Tibial nerve (tissue), 4 donors: ENCODE data around the gene ANXA2. TPM values are rescaled to one million over a fixed set of nuclear protein-coding genes. Genes with fewer than 3 reads are reported as not detected.

ENCODE experiments used
- DNase-seq, 2 donors: peaks; one replicate each; pipeline ENCODE4 v3.0.0-alpha.2; 2019; ENCODE audit warnings: low spot score in 2 of 2
- H3K27ac ChIP-seq, 4 donors: fragments of 200-600 bp; sonication (generic) in 3 of 4; one replicate each; pipeline ENCODE4 v1.5.1; 2017 to 2019; ENCODE audit warnings: mild to moderate bottlenecking in 1 of 4
- H3K27me3 ChIP-seq, 2 donors: fragments of 200-600 bp; sonication (generic) in 1 of 2; one replicate each; pipeline versions ENCODE4 v1.5.1 to v1.6.0; 2017 to 2019
- H3K36me3 ChIP-seq, 3 donors: fragments of 200-600 bp; sonication (generic); one replicate each; pipeline ENCODE4 v1.5.1; 2018 to 2019
- H3K4me1 ChIP-seq, 4 donors: fragments of 200-600 bp; sonication (generic) in 3 of 4; one replicate each; pipeline ENCODE4 v1.5.1; 2017 to 2019
- H3K4me3 ChIP-seq, 4 donors: fragments of 200-600 bp; sonication (generic) in 3 of 4; one replicate each; pipeline ENCODE4 v1.5.1; 2017 to 2019; ENCODE audit warnings: mild to moderate bottlenecking in 1 of 4, moderate library complexity in 1 of 4
- H3K9me3 ChIP-seq, 4 donors: fragments of 200-600 bp; sonication (generic) in 3 of 4; one replicate each; pipeline ENCODE4 v1.5.1; 2017 to 2019
- CTCF ChIP-seq, 5 experiments: fragments of 200-600 bp in 3 of 5; fragments of 450-650 bp in 2 of 5; sonication (generic) in 3 of 5; IDR thresholded peaks; one replicate each; pipeline ENCODE4 v1.5.1; 2016 to 2019; ENCODE audit warnings: antibody characterized with exemption in 5 of 5, mild to moderate bottlenecking in 3 of 5, moderate library complexity in 2 of 5
- EP300 ChIP-seq, 2 donors: sonication (generic); formaldehyde crosslinking; IDR thresholded peaks; one replicate each; pipeline ENCODE4 v1.6.1; 2017; ENCODE audit warnings: antibody characterized with exemption in 2 of 2, mild to moderate bottlenecking in 1 of 2
- POLR2A ChIP-seq, 2 donors: fragments of 450-650 bp; IDR thresholded peaks; one replicate each; pipeline ENCODE4 v1.6.1; 2017; ENCODE audit warnings: antibody characterized with exemption in 2 of 2, mild to moderate bottlenecking in 2 of 2, moderate library complexity in 2 of 2
- WGBS, 2 donors: methylation state at CpG; one replicate each; pipeline ENCODE4 v1.1.5; 2018; 5-methylcytosine and 5-hydroxymethylcytosine counted together
- total RNA-seq, 4 donors: library from RNA; depleted of rRNA; stranded (reverse); fragments of >200 nt; gene quantifications; one replicate each; pipeline ENCODE4 v1.1.0, GENCODE V29; 2016

Gene ANXA2
- total RNA-seq, 4 donors from 2014 or later: 747 to 1,181 (median 1,009) TPM

DNA sequence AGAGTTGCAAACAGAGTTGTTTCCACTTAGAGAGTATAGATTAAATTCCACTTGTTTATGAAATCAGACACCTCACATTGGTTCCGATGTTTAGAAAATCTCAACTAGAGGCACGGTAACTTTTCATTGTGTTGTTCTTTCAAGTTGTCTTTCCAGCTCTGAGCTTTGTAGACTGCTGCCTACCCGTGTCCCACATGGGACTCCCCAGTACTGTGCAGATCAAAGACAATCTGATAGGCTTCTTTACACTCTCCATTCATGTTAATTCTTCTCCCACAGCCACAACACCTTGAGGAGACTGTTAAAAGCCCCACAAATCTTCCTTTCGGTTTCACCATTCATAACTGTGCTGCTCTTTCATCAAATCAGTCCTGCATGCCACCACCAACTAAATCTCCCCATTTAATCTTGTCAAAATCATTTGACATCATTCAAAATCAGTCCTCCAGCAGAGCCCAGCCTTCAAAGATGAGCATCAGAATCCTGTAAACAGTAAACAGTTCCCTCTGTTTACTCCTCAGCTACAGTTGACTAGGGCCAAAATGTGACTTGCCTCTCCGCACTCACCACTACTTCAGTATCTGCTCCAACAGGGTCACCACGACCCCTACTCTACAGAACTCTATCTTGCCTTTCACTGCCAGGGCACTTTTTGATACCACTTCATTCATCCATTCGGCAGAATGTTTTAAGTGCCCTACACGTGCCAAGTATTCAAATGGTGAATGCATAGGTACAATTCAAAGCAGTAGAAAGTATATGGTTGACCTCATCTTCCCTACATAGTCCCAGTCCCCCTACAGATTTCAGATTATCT, 8.3 kb downstream of the ANXA2 start:
- Histone ChIP-seq H3K4me1 (peaks cover 4 to 95% (median 76%) of the 10 kb centered on the region in 4 donors), H3K9me3 (no peaks in the 10 kb centered on the region), H3K36me3 (peaks cover 0 to 8% (median 0%) of the 10 kb centered on the region in 3 donors), H3K27me3 (no peaks in the 10 kb centered on the region), H3K27ac (peak overlapping the region in 3 of 4 donors; percentile 19 to 100 (median 98)), H3K4me3 (peak overlapping the region in 1 of 4 donors; percentile 12)
- 26 to 32% methylated on average over 8 of the region's 8 CpGs for WGBS, 2 donors
- TF ChIP-seq POLR2A (IDR thresholded peaks at IDR 0.05): no peak
- TF ChIP-seq EP300 (IDR thresholded peaks at IDR 0.05): no peak
- no peak for TF ChIP-seq CTCF (IDR thresholded peaks at IDR 0.05)
- no peak for DNase-seq

DNA sequence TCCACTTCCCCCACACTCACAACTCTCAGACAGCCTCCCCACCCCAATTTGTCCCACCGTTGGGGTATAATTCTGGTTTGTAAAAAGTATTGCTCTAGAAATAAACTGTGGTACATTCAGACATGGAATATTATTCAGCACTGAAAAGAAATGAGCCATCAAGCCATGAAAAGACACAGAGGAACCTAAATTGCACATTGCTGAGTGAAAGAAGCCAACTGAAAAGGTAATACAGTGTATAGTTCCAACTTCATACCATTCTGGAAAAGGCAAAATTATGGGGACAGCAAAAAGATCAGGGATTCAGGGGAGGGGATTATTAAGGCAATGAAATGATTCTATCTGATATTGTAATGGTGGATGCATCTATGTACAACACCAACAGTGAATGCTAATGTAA, 10.5 kb downstream of the ANXA2 start:
- Histone ChIP-seq H3K36me3 (peaks cover 0 to 28% (median 0%) of the 10 kb centered on the region in 3 donors), H3K4me1 (peaks cover 4 to 95% (median 70%) of the 10 kb centered on the region in 4 donors), H3K27me3 (no peaks in the 10 kb centered on the region), H3K4me3 (no peak overlapping the region), H3K27ac (peak overlapping the region in 2 of 4 donors; percentile 5 to 100), H3K9me3 (no peaks in the 10 kb centered on the region)
- no peak for DNase-seq
- TF ChIP-seq POLR2A (IDR thresholded peaks at IDR 0.05) (no peak), CTCF (IDR thresholded peaks at IDR 0.05) (no peak), EP300 (IDR thresholded peaks at IDR 0.05) (no peak)
- WGBS, 2 donors: 59 to 67% methylated on average over 1 of the region's 1 CpG

DNA sequence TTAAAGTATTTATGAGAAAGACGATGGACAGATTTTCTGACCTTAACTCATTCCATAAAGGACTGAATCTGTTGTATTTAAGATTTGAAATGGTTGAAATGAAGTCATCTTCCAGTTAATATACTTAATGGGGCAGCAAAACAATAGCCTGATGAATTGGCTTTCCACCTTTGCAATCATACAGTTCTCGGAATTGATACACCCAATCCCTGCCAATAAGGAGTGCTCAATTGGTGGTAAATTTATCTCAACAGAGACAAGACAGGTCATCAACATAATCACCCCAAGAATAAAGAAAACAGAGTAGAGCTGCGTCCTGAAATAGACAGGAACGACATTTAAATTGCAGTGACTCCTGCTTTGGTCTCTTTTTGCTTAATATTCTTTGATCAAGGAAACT, 11.2 kb downstream of the ANXA2 start:
- Histone ChIP-seq H3K4me1 (peaks cover 4 to 95% (median 65%) of the 10 kb centered on the region in 4 donors), H3K36me3 (peaks cover 0 to 36% (median 0%) of the 10 kb centered on the region in 3 donors), H3K27ac (peak overlapping the region in 1 of 4 donors; percentile 100), H3K9me3 (no peaks in the 10 kb centered on the region), H3K27me3 (no peaks in the 10 kb centered on the region), H3K4me3 (no peak overlapping the region)
- TF ChIP-seq EP300 (IDR thresholded peaks at IDR 0.05) (no peak), POLR2A (IDR thresholded peaks at IDR 0.05) (no peak), CTCF (IDR thresholded peaks at IDR 0.05) (no peak)
- WGBS, 2 donors: 43 to 49% methylated on average over 4 of the region's 4 CpGs
- no peak for DNase-seq

- Histone ChIP-seq H3K27ac (peak overlapping the region in 1 of 4 donors; percentile 100), H3K4me1 (peaks cover 0 to 95% (median 61%) of the 10 kb centered on the region in 4 donors), H3K36me3 (peaks cover 0 to 43% (median 0%) of the 10 kb centered on the region in 3 donors), H3K9me3 (no peaks in the 10 kb centered on the region), H3K4me3 (no peak overlapping the region), H3K27me3 (no peaks in the 10 kb centered on the region)
- no peak for DNase-seq
- TF ChIP-seq POLR2A (IDR thresholded peaks at IDR 0.05): no peak
- no peak for TF ChIP-seq EP300 (IDR thresholded peaks at IDR 0.05)
- no peak for TF ChIP-seq CTCF (IDR thresholded peaks at IDR 0.05)
- 50 to 56% methylated on average over 7 of the region's 7 CpGs for WGBS, 2 donors
Observed at GRCh38 chr15:60385620-60386552, 11.9 kb downstream of the ANXA2 start.
